ENCODE measurements around the gene PHF23.

Gene PHF23

DNA sequence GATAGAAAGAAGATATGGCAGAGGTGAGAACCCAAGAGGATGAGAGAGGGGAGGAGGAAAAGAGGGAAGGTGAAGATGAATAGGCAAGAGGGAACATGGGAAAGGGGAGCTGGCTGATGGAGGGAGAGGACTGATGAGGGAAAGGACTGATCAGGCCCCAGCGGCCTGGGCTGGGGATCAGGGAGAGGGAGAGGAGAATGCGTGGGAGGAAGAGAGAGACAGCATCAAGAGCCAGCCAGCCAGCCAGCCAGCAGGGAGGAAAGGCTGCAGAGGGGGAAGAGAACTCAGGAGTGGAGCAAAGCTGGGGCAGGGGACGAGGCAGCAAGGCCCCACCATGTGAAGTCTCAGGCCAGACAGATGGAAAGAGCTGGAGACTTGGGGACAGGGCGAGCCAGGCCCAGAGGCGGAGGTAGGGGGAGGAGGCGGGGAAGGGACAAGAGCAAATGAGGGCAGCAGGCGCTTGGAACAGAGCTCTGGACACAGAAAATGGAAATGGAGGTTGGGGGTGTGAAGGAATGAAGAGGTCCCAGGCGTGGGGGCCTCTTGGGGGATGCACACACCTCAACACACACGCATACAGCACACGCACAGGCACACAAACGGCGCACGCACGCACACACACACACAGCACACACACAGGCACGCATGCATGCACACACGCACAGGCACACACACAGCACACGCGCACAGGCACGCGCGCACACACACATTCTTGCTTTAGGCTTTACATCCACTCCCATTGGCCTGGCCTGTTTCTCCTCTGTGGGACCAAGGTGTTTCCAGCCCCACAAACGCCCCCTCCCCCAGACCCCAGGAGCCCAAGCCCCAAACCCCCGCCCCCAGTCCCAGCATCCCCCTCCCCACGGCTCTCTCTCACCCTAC lies 31.9 kb downstream of the PHF23 start:
- no peak for DNase-seq (ENCODE audit: low read depth in 1 of 2, low spot score in 1 of 2)

DNA sequence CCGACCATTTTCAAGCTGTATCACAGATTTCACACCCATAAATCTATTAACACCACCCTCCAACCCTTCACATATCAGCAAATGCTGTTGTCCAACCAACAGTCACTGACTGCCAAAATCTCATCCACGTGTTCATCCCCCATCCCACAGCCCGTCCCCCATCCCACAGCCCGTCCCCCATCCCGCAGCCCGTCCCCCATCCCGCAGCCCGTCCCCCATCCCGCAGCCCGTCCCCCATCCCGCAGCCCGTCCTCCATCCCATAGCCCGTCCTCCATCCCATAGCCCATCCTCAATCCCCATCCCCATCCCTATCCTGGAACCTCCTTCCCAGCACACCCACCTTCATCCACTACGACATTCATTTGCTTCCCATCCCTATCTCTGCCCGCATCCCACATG lies 33.7 kb downstream of the PHF23 start:
- DNase-seq (ENCODE audit: low read depth in 1 of 2, low spot score in 1 of 2): no peak

DNA sequence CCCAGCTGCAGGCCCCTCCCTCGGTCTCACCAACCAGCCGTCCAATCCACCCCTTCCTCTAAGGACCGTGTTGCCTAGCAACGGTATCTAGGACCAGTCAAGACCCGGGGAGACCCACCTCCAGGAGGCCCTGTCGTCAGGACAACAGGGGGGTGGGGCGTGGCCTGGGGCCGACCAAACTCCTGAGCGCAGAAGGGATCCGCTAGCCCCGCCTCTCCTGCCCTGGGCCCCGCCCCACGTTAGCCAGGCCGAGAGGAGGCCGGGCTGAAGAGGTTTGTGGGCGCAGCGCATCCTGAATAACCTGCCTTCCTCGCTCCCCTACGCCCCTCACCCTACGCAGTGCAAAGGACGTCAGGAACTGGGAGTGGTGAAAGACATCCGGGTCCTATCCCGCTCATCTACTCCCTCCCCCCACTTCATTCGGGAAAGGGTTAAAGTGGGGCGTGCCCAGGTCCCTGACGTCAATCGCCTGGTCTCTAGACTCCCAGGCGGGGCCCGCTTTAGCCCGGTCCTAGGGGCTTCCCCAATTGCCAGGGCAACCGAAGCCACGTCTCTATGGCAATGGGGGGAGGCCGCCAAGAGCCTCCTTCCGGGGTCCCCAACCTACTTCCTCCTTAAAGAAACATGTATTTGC lies 34.3 kb downstream of the PHF23 start:
- peak; percentile 81 to 85 for DNase-seq (ENCODE audit: low read depth in 1 of 2, low spot score in 1 of 2)

DNA sequence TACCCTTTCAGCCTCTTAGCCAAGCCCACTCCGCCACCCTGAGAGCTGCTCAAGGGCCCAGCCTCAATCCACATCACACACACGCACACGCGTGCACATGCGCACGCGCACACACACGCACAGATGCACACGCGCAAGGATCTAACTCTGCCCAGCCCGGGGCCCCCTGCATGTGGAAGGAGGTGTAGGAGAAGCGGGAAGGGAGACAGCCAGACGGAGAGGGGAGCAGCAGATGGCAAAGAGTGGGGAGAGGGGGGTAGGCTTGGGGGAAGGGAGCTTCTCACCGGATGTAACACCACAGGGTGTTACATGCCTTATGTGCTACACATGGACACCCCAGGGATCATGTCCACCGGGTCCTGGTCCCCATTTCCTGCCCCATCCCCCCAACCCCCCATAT lies 34.9 kb downstream of the PHF23 start:
- no peak for DNase-seq (ENCODE audit: low read depth in 1 of 2, low spot score in 1 of 2)

DNA sequence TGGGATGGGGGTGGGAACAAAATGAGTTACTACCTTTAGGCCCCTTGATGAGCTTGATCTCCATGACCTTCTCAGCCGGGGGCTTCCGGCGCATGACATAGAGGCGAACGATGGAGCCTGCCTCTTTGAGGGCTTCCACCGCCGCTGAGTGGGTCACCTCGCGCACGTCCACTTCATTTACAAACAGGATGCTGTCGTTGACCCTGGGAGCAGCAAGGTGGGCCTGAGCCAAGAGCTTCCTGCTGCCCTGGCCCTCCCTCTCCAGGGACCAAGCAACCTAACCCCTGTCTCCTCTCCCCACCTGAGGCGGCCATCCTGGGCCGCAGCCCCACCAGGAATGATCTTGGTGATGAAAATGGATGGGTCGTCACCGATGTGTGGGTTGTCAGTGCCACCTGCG lies 35.9 kb downstream of the PHF23 start:
- DNase-seq (ENCODE audit: low read depth in 1 of 2, low spot score in 1 of 2): no peak

DNA sequence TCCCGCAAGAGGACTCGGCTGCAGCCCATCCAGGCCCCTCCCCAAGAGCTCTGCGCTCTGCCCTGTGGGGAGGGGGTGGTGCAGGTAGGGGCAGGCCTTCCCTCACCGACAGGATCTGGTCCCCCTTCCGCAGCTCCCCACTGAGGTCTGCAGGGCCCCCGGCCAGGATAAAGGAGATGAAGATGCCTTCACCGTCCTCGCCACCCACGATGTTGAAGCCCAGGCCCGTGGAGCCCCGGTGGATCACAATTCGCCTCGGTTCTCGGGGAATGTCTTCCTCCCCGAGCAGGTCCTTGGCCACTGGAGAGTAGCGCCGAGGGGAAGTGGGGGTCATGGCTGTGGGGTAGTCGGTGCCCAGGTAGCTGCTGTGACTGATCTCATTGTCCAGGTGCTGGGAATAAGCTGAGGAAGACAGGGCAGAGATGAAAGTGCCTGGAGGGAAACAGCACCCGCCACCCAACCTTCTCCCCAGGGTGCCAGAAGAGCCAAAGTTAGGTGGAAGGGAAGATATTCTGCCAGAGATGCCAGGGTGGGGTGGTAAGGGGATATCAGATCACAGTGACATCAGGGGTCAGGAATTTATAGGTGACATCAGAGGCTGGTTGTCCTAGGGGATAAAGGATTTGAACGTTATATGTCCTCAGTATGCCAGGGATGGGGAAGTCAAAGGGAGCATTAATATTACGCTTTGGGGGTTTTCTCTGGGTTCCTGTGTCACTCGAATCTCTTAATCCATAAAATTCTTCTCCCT lies 42.4 kb downstream of the PHF23 start:
- no peak for DNase-seq (ENCODE audit: low read depth in 1 of 2, low spot score in 1 of 2)

DNA sequence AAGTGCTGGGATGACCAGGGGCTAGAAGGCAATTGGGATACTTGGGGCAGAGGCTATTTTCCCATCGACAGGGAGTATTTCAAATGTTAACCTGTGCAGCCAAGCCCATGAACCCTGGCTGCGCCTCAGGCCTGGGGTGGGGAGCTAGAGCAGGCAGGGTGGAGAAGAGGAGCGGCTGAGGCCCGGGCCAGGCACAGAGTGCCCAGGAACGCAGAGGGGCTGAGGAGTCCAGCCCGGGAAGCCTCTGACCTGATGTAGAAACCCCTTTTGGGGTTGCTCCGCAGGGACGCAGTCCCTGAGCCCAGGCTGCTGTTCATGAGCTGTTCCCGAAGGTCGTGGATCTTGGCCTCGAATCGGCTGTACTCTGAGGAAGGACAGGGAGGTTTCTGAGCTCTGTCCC lies 43.3 kb downstream of the PHF23 start:
- no peak for DNase-seq (ENCODE audit: low read depth in 1 of 2, low spot score in 1 of 2)

DNA sequence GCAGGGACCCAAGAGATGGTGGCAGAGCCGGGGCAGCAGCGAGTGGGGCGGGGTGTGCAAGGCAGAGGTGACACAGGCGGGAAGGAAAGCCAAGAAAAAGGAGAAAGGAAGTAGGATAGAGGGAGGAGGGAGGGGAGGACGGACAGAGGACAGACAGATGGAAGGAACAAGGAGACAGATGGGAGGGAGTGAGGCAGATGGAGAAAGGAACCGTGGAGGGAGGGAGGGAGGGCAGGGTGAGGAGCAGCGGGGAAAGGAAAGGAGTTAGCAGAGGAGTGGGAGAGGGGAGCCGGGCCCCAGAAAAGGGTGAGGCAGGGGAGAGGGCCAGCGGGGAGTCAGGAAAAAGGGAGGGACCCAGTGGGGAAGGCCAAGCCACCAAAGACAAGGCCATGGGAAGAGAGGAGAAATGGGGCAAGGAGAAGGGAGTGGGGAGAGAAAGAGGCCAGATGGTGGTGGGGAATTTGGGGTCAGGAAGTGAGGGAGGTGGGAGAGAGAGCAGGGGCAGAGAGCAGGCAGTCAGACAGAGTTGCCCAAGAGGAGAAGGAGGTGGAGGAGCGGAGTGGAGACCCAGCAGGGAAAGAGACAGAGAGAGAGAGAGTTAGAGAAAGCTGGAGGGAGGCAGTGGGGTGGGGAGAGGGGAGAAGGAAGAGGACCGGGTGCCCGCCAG lies 46.9 kb downstream of the PHF23 start:
- no peak for DNase-seq (ENCODE audit: low read depth in 1 of 2, low spot score in 1 of 2)

DNA sequence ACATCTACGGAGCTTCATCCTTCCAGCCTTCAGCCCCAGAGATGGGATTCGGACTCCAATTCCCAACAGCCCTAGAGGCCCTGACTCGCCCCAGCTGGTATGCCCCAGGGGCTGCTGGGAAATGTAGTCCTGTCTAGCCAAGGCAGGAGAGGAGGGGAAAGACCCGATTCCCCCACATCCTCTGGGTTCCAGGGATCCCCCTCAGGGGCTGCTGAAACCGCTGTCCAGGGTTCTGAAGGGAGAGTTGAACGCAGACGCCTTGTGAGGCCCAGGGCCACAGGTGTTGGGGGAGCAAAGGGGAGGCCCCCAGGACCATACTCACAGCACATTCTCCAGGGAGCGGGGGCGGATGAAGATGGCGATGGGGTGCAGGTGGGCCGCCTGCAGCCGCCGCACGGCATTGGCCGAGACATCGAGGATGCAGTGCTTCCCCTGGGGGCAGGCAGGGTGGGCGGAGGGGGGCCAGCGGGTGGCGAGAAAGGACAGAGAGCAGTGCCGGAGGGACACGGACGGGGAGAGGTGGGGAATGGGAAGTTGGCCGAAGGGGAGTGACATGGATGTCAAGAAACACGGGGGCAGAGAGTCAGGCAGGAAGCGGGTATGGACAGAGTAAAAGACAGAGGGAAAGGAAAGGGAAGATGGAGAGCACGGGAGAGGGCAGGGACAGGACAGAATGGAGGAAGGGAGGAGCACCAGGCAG lies 47.5 kb downstream of the PHF23 start:
- no peak for DNase-seq (ENCODE audit: low read depth in 1 of 2, low spot score in 1 of 2)

DNA sequence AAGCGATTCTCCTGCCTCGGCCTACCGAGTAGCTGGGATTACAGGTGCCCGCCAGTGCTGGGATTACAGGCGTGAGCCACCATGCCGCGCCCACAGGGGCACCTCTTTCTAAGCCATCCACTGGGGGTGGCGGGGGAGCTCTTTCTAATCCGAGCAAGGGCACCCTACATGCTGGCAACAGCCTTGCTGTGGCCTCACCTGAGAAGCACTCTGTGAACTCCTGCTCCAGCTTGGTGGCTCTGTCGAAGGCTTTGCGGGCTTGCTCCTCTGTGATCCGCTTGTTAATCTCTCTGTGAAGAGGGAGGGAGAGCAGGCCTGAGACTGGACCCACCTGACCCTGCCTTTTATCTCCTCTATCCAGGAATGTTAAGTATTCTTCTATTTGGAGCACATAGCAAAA lies 48.2 kb downstream of the PHF23 start:
- no peak for DNase-seq (ENCODE audit: low read depth in 1 of 2, low spot score in 1 of 2)

DNA sequence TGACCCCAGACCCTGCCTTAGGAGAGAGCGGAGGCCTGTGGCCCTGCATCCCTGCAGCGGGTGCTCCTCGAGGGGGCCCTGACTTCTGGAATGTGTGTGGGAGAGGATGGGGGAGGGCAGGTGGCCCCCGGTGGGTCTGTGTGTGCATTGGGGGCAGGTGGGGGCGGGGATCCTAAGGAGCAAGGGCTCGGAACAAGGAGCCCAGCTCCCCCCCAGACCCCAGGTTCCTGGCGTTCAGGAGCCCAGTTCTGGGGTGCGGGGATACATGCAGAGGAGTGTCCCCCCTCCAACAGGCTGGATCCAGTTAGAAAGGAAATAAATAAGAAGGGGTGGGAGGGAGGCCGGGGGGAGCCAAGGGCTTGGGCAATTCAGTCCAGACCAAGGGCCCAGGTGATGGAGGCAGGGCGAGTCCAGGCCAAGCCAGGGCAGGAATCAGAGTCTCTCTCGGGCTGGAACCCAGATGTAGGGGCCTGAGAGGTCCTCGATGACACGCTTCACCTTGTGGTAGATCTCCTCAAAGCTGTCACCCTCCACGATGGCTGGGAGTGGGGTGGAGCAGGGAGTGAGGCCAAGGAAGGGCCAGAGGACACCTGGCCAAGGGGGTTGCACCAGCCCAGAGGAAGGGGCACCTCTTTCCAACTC lies 48.9 kb downstream of the PHF23 start:
- DNase-seq (ENCODE audit: low read depth in 1 of 2, low spot score in 1 of 2): no peak

DNA sequence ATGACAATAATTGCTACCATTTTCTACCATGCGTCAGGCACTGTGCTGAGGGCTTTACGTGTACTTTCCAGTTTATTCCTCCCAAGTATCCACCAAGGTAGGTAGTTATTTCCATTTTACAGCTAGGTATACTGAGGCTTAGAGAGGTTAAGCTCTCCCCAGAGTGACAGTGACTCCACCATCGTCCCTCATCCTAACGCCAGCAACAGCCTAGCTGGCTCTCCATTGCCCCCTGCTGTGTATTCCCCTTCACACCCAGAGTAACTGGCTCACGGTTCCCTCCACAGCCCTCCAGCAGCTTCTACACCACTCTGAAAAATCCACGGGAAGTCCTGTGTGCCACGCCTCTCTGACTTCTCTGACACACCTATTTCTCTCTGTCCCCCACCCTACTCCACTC lies 53.0 kb downstream of the PHF23 start:
- no peak for DNase-seq (ENCODE audit: low read depth in 1 of 2, low spot score in 1 of 2)
